ENCODE measurements around the gene DOK6.

DOK6 gene

GRCh38 chr18:69870736-69871135 lies 470.0 kb downstream of the DOK6 start:
- TF ChIP-seq REST (IDR thresholded peaks at IDR 0.05; ENCODE audit: insufficient read depth in 1 of 2, low read depth in 2 of 2, low read length in 2 of 2) (no peak), POLR2AphosphoS5 (IDR thresholded peaks at IDR 0.05; ENCODE audit: low read depth, low read length) (no peak), TAF1 (IDR thresholded peaks at IDR 0.05; ENCODE audit: borderline replicate concordance, insufficient read depth, low read length) (no peak), SIN3A (IDR thresholded peaks at IDR 0.05; ENCODE audit: borderline replicate concordance, insufficient read depth, low read length) (no peak), FOXP2 (optimal IDR thresholded peaks at IDR 0.05; ENCODE audit: borderline replicate concordance, extremely low read depth, extremely low read length, insufficient read depth) (no peak)

DNA sequence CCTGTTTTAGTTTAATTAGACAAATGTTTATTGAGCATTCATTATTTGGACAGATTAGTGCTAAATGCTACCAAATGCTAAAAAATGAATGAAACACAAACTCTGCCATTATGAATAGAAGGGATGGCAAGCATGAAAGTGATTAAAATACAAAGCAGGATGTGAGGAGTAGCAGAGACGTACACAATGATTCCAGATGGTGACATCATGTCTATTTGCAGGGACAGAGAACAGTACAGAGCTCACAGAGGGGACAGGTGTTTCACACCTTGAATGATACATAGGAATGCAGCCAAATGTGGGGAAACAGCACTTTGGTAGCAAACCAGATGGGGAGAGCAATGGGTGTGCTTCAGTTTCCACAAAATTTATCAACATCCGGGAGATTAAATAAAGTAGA lies 470.7 kb downstream of the DOK6 start:
- no peak for TF ChIP-seq REST (IDR thresholded peaks at IDR 0.05; ENCODE audit: insufficient read depth in 1 of 2, low read depth in 2 of 2, low read length in 2 of 2)
- TF ChIP-seq FOXP2 (optimal IDR thresholded peaks at IDR 0.05; ENCODE audit: borderline replicate concordance, extremely low read depth, extremely low read length, insufficient read depth) = no peak
- no peak for TF ChIP-seq SIN3A (IDR thresholded peaks at IDR 0.05; ENCODE audit: borderline replicate concordance, insufficient read depth, low read length)
- TF ChIP-seq POLR2AphosphoS5 (IDR thresholded peaks at IDR 0.05; ENCODE audit: low read depth, low read length) = no peak

GRCh38 chr18:69872661-69873060 lies 472.0 kb downstream of the DOK6 start:
- TF ChIP-seq POLR2AphosphoS5 (IDR thresholded peaks at IDR 0.05; ENCODE audit: low read depth, low read length) = no peak
- no peak for TF ChIP-seq FOXP2 (optimal IDR thresholded peaks at IDR 0.05; ENCODE audit: borderline replicate concordance, extremely low read depth, extremely low read length, insufficient read depth)
- TF ChIP-seq REST (IDR thresholded peaks at IDR 0.05; ENCODE audit: insufficient read depth in 1 of 2, low read depth in 2 of 2, low read length in 2 of 2) = no peak
- TF ChIP-seq SIN3A (IDR thresholded peaks at IDR 0.05; ENCODE audit: borderline replicate concordance, insufficient read depth, low read length) = no peak
- no peak for TF ChIP-seq TAF1 (IDR thresholded peaks at IDR 0.05; ENCODE audit: borderline replicate concordance, insufficient read depth, low read length)

GRCh38 chr18:69874058-69874457 lies 473.4 kb downstream of the DOK6 start:
- TF ChIP-seq SIN3A (IDR thresholded peaks at IDR 0.05; ENCODE audit: borderline replicate concordance, insufficient read depth, low read length) (no peak), REST (IDR thresholded peaks at IDR 0.05; ENCODE audit: insufficient read depth in 1 of 2, low read depth in 2 of 2, low read length in 2 of 2) (no peak), FOXP2 (optimal IDR thresholded peaks at IDR 0.05; ENCODE audit: borderline replicate concordance, extremely low read depth, extremely low read length, insufficient read depth) (no peak), POLR2AphosphoS5 (IDR thresholded peaks at IDR 0.05; ENCODE audit: low read depth, low read length) (no peak), TAF1 (IDR thresholded peaks at IDR 0.05; ENCODE audit: borderline replicate concordance, insufficient read depth, low read length) (no peak)

- no peak for TF ChIP-seq REST (IDR thresholded peaks at IDR 0.05; ENCODE audit: insufficient read depth in 1 of 2, low read depth in 2 of 2, low read length in 2 of 2)
- no peak for TF ChIP-seq POLR2AphosphoS5 (IDR thresholded peaks at IDR 0.05; ENCODE audit: low read depth, low read length)
- TF ChIP-seq TAF1 (IDR thresholded peaks at IDR 0.05; ENCODE audit: borderline replicate concordance, insufficient read depth, low read length) = no peak
- TF ChIP-seq FOXP2 (optimal IDR thresholded peaks at IDR 0.05; ENCODE audit: borderline replicate concordance, extremely low read depth, extremely low read length, insufficient read depth) = no peak
- TF ChIP-seq SIN3A (IDR thresholded peaks at IDR 0.05; ENCODE audit: borderline replicate concordance, insufficient read depth, low read length) = no peak
These were observed 475.8 kb downstream of the DOK6 start for GRCh38 chr18:69876490-69876889.

All from PFSK-1 (cell line).